ENCODE results near the gene ATP5PO.
"Not testable (repeated sequence)": the region's sequence is repeated elsewhere in the genome, so short reads cannot be mapped to it uniquely, and the experiment has no call there.

ATP5PO gene

GRCh38 chr21:33872881-33873515, 42.6 kb downstream of the ATP5PO start:
- Histone ChIP-seq H3K9me3 (ENCODE audit: control insufficient read depth in 5 of 5, low read length in 5 of 5) (no peaks in the 10 kb centered on the region), H3K4me1 (ENCODE audit: control insufficient read depth in 5 of 5, insufficient read depth in 5 of 5, low read length in 5 of 5) (peaks cover 0 to 19% (median 5%) of the 10 kb centered on the region in 5 donors), H3K27ac (ENCODE audit: low read depth, low read length) (peak overlapping the region; percentile 35), H3K27me3 (ENCODE audit: control insufficient read depth in 5 of 5, insufficient read depth in 4 of 5, low read length in 5 of 5) (no peaks in the 10 kb centered on the region), H3K9ac (ENCODE audit: low read length in 5 of 5) (no peak overlapping the region), H3K4me3 (ENCODE audit: low read depth in 1 of 5, low read length in 5 of 5) (no peak overlapping the region), H3K36me3 (ENCODE audit: control insufficient read depth in 5 of 5, insufficient read depth in 5 of 5, low read length in 5 of 5) (no peaks in the 10 kb centered on the region)

- Histone ChIP-seq H3K9me3 (ENCODE audit: control insufficient read depth in 5 of 5, low read length in 5 of 5) (no peaks in the 10 kb centered on the region), H3K9ac (ENCODE audit: low read length in 5 of 5) (no peak overlapping the region), H3K27ac (ENCODE audit: low read depth, low read length) (peak overlapping the region; percentile 50), H3K4me3 (ENCODE audit: low read depth in 1 of 5, low read length in 5 of 5) (no peak overlapping the region), H3K36me3 (ENCODE audit: control insufficient read depth in 5 of 5, insufficient read depth in 5 of 5, low read length in 5 of 5) (no peaks in the 10 kb centered on the region), H3K4me1 (ENCODE audit: control insufficient read depth in 5 of 5, insufficient read depth in 5 of 5, low read length in 5 of 5) (peaks cover 0 to 19% (median 5%) of the 10 kb centered on the region in 5 donors), H3K27me3 (ENCODE audit: control insufficient read depth in 5 of 5, insufficient read depth in 4 of 5, low read length in 5 of 5) (no peaks in the 10 kb centered on the region)
Observed at GRCh38 chr21:33871171-33871570, 44.4 kb downstream of the ATP5PO start.

GRCh38 chr21:33870768-33871167, 44.8 kb downstream of the ATP5PO start:
- H3K4me1 ChIP-seq (ENCODE audit: control insufficient read depth in 5 of 5, insufficient read depth in 5 of 5, low read length in 5 of 5): peaks cover 0 to 19% (median 5%) of the 10 kb centered on the region in 5 donors
- no peaks in the 10 kb centered on the region for H3K36me3 ChIP-seq (ENCODE audit: control insufficient read depth in 5 of 5, insufficient read depth in 5 of 5, low read length in 5 of 5)
- no peak overlapping the region for H3K4me3 ChIP-seq (ENCODE audit: low read depth in 1 of 5, low read length in 5 of 5)
- no peak overlapping the region for H3K9ac ChIP-seq (ENCODE audit: low read length in 5 of 5)
- H3K27me3 ChIP-seq (ENCODE audit: control insufficient read depth in 5 of 5, insufficient read depth in 4 of 5, low read length in 5 of 5): no peaks in the 10 kb centered on the region
- H3K9me3 ChIP-seq (ENCODE audit: control insufficient read depth in 5 of 5, low read length in 5 of 5): no peaks in the 10 kb centered on the region
- H3K27ac ChIP-seq (ENCODE audit: low read depth, low read length): peak overlapping the region; percentile 47

GRCh38 chr21:33869873-33870272, 45.7 kb downstream of the ATP5PO start:
- no peak overlapping the region for H3K4me3 ChIP-seq (ENCODE audit: low read depth in 1 of 5, low read length in 5 of 5)
- H3K9ac ChIP-seq (ENCODE audit: low read length in 5 of 5): no peak overlapping the region
- H3K9me3 ChIP-seq (ENCODE audit: control insufficient read depth in 5 of 5, low read length in 5 of 5): no peaks in the 10 kb centered on the region
- H3K27ac ChIP-seq (ENCODE audit: low read depth, low read length): peak overlapping the region; percentile 47
- no peaks in the 10 kb centered on the region for H3K27me3 ChIP-seq (ENCODE audit: control insufficient read depth in 5 of 5, insufficient read depth in 4 of 5, low read length in 5 of 5)
- H3K4me1 ChIP-seq (ENCODE audit: control insufficient read depth in 5 of 5, insufficient read depth in 5 of 5, low read length in 5 of 5): peaks cover 0 to 19% (median 5%) of the 10 kb centered on the region in 5 donors
- H3K36me3 ChIP-seq (ENCODE audit: control insufficient read depth in 5 of 5, insufficient read depth in 5 of 5, low read length in 5 of 5): no peaks in the 10 kb centered on the region

GRCh38 chr21:33867868-33868267, 47.7 kb downstream of the ATP5PO start:
- not testable (repeated sequence) for H3K27ac ChIP-seq (ENCODE audit: low read depth, low read length); H3K36me3 ChIP-seq (ENCODE audit: control insufficient read depth in 5 of 5, insufficient read depth in 5 of 5, low read length in 5 of 5); H3K9ac ChIP-seq (ENCODE audit: low read length in 5 of 5); H3K9me3 ChIP-seq (ENCODE audit: control insufficient read depth in 5 of 5, low read length in 5 of 5); H3K27me3 ChIP-seq (ENCODE audit: control insufficient read depth in 5 of 5, insufficient read depth in 4 of 5, low read length in 5 of 5); H3K4me3 ChIP-seq (ENCODE audit: low read depth in 1 of 5, low read length in 5 of 5)
- peaks cover 0 to 15% (median 0%) of the 10 kb centered on the region in 5 donors for H3K4me1 ChIP-seq (ENCODE audit: control insufficient read depth in 5 of 5, insufficient read depth in 5 of 5, low read length in 5 of 5)

GRCh38 chr21:33866826-33867225, 48.8 kb downstream of the ATP5PO start:
- H3K9me3 ChIP-seq (ENCODE audit: control insufficient read depth in 5 of 5, low read length in 5 of 5): no peaks in the 10 kb centered on the region
- H3K27ac ChIP-seq (ENCODE audit: low read depth, low read length): no peak overlapping the region
- no peaks in the 10 kb centered on the region for H3K27me3 ChIP-seq (ENCODE audit: control insufficient read depth in 5 of 5, insufficient read depth in 4 of 5, low read length in 5 of 5)
- H3K36me3 ChIP-seq (ENCODE audit: control insufficient read depth in 5 of 5, insufficient read depth in 5 of 5, low read length in 5 of 5): no peaks in the 10 kb centered on the region
- H3K9ac ChIP-seq (ENCODE audit: low read length in 5 of 5): no peak overlapping the region
- H3K4me1 ChIP-seq (ENCODE audit: control insufficient read depth in 5 of 5, insufficient read depth in 5 of 5, low read length in 5 of 5): peaks cover 0 to 15% (median 0%) of the 10 kb centered on the region in 5 donors
- no peak overlapping the region for H3K4me3 ChIP-seq (ENCODE audit: low read depth in 1 of 5, low read length in 5 of 5)

GRCh38 chr21:33865996-33866575, 49.5 kb downstream of the ATP5PO start:
- H3K36me3 ChIP-seq (ENCODE audit: control insufficient read depth in 5 of 5, insufficient read depth in 5 of 5, low read length in 5 of 5): no peaks in the 10 kb centered on the region
- no peak overlapping the region for H3K27ac ChIP-seq (ENCODE audit: low read depth, low read length)
- no peak overlapping the region for H3K9ac ChIP-seq (ENCODE audit: low read length in 5 of 5)
- H3K4me1 ChIP-seq (ENCODE audit: control insufficient read depth in 5 of 5, insufficient read depth in 5 of 5, low read length in 5 of 5): peaks cover 0 to 14% (median 0%) of the 10 kb centered on the region in 5 donors
- no peak overlapping the region for H3K4me3 ChIP-seq (ENCODE audit: low read depth in 1 of 5, low read length in 5 of 5)
- no peaks in the 10 kb centered on the region for H3K9me3 ChIP-seq (ENCODE audit: control insufficient read depth in 5 of 5, low read length in 5 of 5)
- H3K27me3 ChIP-seq (ENCODE audit: control insufficient read depth in 5 of 5, insufficient read depth in 4 of 5, low read length in 5 of 5): no peaks in the 10 kb centered on the region

GRCh38 chr21:33865176-33865575, 50.4 kb downstream of the ATP5PO start:
- no peak overlapping the region for H3K9ac ChIP-seq (ENCODE audit: low read length in 5 of 5)
- peaks cover 0 to 5% (median 0%) of the 10 kb centered on the region in 5 donors for H3K4me1 ChIP-seq (ENCODE audit: control insufficient read depth in 5 of 5, insufficient read depth in 5 of 5, low read length in 5 of 5)
- no peak overlapping the region for H3K27ac ChIP-seq (ENCODE audit: low read depth, low read length)
- no peaks in the 10 kb centered on the region for H3K27me3 ChIP-seq (ENCODE audit: control insufficient read depth in 5 of 5, insufficient read depth in 4 of 5, low read length in 5 of 5)
- no peaks in the 10 kb centered on the region for H3K36me3 ChIP-seq (ENCODE audit: control insufficient read depth in 5 of 5, insufficient read depth in 5 of 5, low read length in 5 of 5)
- no peak overlapping the region for H3K4me3 ChIP-seq (ENCODE audit: low read depth in 1 of 5, low read length in 5 of 5)
- H3K9me3 ChIP-seq (ENCODE audit: control insufficient read depth in 5 of 5, low read length in 5 of 5): no peaks in the 10 kb centered on the region

GRCh38 chr21:33864150-33864549, 51.5 kb downstream of the ATP5PO start:
- H3K4me3 ChIP-seq (ENCODE audit: low read depth in 1 of 5, low read length in 5 of 5): no peak overlapping the region
- H3K9ac ChIP-seq (ENCODE audit: low read length in 5 of 5): no peak overlapping the region
- H3K27ac ChIP-seq (ENCODE audit: low read depth, low read length): no peak overlapping the region
- no peaks in the 10 kb centered on the region for H3K36me3 ChIP-seq (ENCODE audit: control insufficient read depth in 5 of 5, insufficient read depth in 5 of 5, low read length in 5 of 5)
- peaks cover 0 to 7% (median 6%) of the 10 kb centered on the region in 5 donors for H3K4me1 ChIP-seq (ENCODE audit: control insufficient read depth in 5 of 5, insufficient read depth in 5 of 5, low read length in 5 of 5)
- no peaks in the 10 kb centered on the region for H3K27me3 ChIP-seq (ENCODE audit: control insufficient read depth in 5 of 5, insufficient read depth in 4 of 5, low read length in 5 of 5)
- H3K9me3 ChIP-seq (ENCODE audit: control insufficient read depth in 5 of 5, low read length in 5 of 5): no peaks in the 10 kb centered on the region

GRCh38 chr21:33863191-33863590, 52.4 kb downstream of the ATP5PO start:
- not testable (repeated sequence) for H3K27ac ChIP-seq (ENCODE audit: low read depth, low read length); H3K36me3 ChIP-seq (ENCODE audit: control insufficient read depth in 5 of 5, insufficient read depth in 5 of 5, low read length in 5 of 5); H3K9ac ChIP-seq (ENCODE audit: low read length in 5 of 5); H3K4me3 ChIP-seq (ENCODE audit: low read depth in 1 of 5, low read length in 5 of 5); H3K27me3 ChIP-seq (ENCODE audit: control insufficient read depth in 5 of 5, insufficient read depth in 4 of 5, low read length in 5 of 5); H3K9me3 ChIP-seq (ENCODE audit: control insufficient read depth in 5 of 5, low read length in 5 of 5)
- H3K4me1 ChIP-seq (ENCODE audit: control insufficient read depth in 5 of 5, insufficient read depth in 5 of 5, low read length in 5 of 5): peaks cover 1 to 17% (median 14%) of the 10 kb centered on the region in 5 donors

Measured in subcutaneous abdominal adipose tissue (tissue), 5 donors.